HG03565 (cell line): ENCODE data around the gene MYO15A.

Source experiments
- ATAC-seq: cut with Tn5 transposase; IDR thresholded peaks from one replicate; pipeline ENCODE4 v1.9.1; 2021; ENCODE audit warnings: mild to moderate bottlenecking, moderate library complexity; ENCODE audit not compliant: unreplicated experiment

The MYO15A gene

GRCh38 chr17:18183334-18184142 lies 75.0 kb downstream of the MYO15A start, which contains the start of gene ALKBH5:
ALKBH5 (plus strand) TSS chr17:18183828; CDS start chr17:18184244, 416 bp downstream.
- peak; percentile 73 for ATAC-seq

DNA sequence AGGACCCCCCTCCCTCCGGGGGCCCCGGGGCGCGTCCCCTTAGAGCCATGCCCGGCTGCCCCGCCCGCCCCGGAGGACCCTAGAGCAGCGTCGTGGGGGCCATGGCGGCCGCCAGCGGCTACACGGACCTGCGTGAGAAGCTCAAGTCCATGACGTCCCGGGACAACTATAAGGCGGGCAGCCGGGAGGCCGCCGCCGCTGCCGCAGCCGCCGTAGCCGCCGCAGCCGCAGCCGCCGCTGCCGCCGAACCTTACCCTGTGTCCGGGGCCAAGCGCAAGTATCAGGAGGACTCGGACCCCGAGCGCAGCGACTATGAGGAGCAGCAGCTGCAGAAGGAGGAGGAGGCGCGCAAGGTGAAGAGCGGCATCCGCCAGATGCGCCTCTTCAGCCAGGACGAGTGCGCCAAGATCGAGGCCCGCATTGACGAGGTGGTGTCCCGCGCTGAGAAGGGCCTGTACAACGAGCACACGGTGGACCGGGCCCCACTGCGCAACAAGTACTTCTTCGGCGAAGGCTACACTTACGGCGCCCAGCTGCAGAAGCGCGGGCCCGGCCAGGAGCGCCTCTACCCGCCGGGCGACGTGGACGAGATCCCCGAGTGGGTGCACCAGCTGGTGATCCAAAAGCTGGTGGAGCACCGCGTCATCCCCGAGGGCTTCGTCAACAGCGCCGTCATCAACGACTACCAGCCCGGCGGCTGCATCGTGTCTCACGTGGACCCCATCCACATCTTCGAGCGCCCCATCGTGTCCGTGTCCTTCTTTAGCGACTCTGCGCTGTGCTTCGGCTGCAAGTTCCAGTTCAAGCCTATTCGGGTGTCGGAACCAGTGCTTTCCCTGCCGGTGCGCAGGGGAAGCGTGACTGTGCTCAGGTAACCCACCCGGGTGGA lies 75.8 kb downstream of the MYO15A start:
- ATAC-seq = no peak

GRCh38 chr17:18185391-18185790 lies 76.8 kb downstream of the MYO15A start:
- ATAC-seq = no peak

GRCh38 chr17:18185832-18186626 lies 77.5 kb downstream of the MYO15A start:
- no peak for ATAC-seq

DNA sequence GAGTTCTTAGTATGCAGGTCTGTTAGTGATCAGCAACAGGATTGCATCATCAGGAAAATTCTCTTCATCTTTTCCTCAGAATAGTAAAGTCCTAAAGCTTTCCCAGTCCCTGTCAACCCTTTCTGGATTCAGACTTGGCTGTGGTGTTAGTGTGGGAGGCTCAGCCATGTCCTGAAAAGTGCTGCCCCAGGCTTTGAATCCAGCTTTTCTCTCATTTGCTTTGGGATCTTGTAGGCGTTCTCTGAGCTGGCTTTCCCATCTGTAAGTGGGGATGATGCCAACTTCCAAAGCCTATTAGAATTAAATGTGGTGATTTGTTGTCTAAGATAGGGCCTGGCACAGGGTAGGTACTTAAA lies 78.0 kb downstream of the MYO15A start:
- no peak for ATAC-seq

- no peak for ATAC-seq
These were observed 78.7 kb downstream of the MYO15A start for GRCh38 chr17:18187226-18187625.

DNA sequence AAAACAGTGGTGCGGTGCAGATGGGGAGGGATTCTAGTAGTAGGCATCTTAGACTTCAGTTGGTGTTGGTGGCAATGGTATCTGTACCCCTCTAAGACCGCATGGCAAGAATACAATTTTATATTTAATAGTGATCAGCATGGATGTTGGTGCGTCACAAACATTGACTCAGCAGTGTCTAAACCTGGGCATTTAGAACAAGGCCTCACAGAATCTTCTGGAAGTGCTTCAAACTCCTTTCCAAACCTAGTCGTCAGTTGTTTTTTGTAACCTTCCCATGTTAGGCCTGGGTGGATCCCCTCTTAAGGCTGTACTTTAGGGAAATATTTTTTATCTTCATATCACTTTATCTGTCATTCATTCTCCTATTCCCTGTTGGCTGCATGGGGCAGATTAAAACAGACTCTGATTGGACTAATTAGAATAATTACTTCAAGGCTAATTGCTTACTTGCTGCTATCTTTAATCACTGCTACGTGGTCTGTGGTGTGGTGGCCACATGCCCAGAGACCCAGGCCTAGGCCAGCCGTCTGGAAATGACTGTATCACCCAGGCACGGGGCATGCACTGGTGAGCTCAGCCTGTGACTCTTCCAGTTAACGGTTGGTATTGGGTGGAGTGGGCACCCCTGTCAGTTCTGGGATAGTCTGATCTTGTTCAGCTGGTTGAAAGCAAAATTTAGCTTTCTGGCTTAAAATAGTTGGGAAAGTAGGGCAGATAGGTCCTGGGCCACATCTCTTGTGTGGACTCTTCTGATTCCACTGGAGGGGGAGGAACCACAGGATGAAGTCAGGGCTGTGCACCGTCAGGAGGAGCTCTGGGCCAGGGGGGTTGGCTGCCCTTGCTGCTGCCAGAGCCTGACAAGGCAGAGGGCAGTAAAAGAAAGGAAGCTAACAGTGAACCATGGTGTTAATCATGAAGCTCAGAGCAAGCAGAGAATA lies 79.5 kb downstream of the MYO15A start:
- ATAC-seq = no peak

DNA sequence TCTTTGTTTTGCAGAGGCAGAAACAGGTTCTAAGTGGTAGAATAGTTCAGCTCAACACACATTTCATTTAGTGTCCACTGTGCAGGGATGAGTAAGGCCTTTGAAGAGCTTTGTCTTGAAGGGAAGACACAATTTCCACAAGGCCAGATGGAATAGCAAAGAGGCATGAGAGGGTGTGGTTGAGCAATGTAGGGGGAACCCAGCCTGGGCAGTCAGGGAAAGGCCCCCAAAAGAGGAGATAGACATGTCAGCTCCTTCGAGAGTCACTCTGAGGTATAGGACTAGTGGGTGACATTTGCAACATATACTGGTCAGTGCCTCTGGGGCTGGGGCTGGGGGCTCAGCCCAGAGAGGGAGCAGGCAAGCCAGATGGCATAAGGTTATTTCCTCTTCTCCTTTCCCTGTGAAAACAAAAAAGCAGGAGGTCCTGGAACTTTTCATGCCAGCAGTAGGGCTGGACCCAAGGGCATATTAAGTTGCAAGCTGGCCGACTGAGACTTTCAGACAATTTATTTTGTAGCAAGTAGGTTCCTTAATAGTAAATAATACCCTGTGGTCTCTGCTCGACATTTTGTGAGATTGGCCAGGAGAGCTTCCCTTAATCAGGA lies 82.2 kb downstream of the MYO15A start:
- ATAC-seq = no peak

- no peak for ATAC-seq
These were observed 82.7 kb downstream of the MYO15A start for GRCh38 chr17:18191236-18191667.

- ATAC-seq = no peak
These were observed 83.4 kb downstream of the MYO15A start for GRCh38 chr17:18191967-18192366.

DNA sequence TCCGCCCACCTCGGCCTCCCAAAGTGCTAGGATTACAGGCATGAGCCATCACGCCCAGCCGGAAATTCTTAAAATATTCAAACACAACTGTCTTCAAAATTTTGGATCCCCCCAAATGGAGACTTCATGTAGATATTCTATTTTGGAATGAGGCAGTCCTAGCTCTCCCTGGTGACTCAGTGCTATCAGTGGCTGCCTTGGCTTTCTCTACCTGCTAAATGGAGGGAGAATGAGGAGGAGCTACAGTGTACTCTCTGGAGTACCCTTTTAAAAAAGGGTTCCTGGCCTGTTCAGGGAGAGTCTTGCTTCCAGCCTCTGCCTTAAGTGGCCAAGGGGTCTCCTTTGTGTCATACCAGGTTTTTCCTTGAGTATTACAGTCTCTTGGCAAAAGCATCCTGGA lies 85.8 kb downstream of the MYO15A start:
- ATAC-seq = no peak

DNA sequence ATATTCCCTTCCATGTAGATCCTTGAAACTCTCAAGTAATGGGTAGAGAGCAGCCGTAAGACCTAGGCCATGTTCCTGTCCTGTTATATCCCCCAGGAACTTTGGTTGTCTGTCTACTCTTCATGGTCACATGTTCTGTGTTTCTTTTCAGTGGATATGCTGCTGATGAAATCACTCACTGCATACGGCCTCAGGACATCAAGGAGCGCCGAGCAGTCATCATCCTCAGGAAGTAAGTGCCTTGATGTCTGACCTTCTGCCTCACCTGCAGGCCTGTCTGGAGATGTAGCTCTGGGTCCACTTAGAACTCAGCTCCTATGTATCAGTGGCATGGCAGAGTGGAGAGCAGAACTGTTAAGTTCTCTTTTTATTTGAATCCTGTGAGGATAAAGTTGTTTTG lies 86.2 kb downstream of the MYO15A start:
- no peak for ATAC-seq

DNA sequence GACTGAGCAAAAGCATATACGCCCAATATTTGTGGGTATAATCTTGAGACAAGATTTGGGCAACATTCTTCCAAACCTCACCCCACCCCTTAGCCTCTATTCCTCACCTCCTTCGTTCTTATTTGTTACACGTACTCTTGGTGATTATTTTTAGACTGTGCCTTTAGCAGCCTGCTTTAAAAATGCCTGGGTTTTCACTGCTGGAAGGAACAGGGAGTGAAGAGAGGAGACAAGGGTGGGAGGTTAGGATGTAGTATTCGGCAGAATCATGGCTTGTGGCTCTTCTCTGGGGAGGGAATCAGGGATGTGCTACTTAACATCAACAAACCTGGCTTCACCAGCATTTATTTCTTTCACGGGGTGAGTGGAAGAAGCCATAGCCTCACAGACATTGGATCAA lies 86.7 kb downstream of the MYO15A start:
- no peak for ATAC-seq

DNA sequence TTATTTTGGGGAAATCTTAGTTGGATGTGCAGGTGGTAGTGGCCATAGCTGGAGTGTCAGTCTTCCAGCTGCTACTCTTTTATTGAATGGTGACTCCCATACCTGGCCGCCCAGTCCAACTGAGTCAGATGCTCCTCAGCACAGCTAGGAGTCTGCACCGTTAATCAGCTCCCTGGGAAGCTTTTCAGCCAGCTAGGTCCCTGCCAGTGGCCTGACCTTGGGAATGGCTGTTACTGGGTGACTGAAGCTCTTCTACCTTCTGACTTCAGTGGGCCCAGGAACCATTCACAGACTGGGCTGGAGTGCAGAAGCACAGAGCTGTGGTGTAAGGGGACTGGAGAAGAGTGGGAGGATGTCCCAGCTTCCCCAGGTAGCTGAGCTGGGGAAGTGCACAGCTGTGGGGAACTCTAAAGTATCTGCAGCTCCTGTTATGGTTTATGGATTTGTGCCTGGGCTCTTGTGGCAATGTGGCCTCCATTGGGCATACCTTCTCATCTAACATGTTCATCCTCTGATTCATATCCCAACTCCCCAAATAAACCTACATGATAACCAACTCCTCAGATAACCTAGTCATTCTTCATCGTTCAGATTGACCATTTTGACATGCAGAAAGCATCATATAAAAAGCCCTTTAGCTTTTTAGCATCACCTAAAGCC lies 89.1 kb downstream of the MYO15A start:
- ATAC-seq = no peak

GRCh38 chr17:18198530-18198929 lies 90.0 kb downstream of the MYO15A start:
- ATAC-seq = no peak

GRCh38 chr17:18201108-18201507 lies 92.6 kb downstream of the MYO15A start:
- no peak for ATAC-seq

GRCh38 chr17:18203308-18203707 lies 94.8 kb downstream of the MYO15A start:
- no peak for ATAC-seq

DNA sequence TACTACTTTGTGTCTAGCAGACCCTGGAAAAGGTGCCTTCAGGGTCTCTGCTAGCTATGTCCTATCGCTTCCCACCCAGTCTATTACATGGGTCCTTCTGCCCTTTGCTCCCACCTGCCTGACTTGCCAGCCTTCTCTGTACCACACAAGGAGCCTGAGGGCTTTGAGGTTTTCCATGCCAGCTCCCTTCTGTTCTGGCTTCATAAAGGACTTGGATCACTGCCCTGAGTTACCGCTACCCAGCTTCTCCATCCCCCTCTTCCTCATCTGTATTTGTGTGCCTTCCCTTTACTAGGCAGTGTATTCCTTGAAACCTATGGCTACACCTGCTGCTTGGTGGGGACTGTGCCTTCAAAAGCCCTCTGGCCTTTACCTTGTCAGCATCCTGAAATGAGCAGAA lies 97.3 kb downstream of the MYO15A start:
- ATAC-seq = no peak

GRCh38 chr17:18206962-18207361 lies 98.4 kb downstream of the MYO15A start:
- no peak for ATAC-seq
